IMR-90 (cell line): Measurements from ENCODE around the gene ERAS. TPM values are rescaled to one million over a fixed set of nuclear protein-coding genes. Genes with fewer than 3 reads are reported as not detected.

Experiments
- ATAC-seq: fragments of 200-7000 bp; cut with Tn5 transposase; 2 replicates; pipeline ENCODE4 v1.9.1; 2020; ENCODE audit warnings: low read depth, mild to moderate bottlenecking, moderate library complexity
- BruUV-seq: library from RNA; stranded (reverse); fragments of 400-500 nt; replicated peaks from 2 replicates; lab custom pipeline; 2021; lab: Mats Ljungman, UMichigan
- CTCF ChIA-PET: fragments of 300-600 bp; formaldehyde crosslinking; extraction: SDS; loops from one replicate; lab custom pipeline; 2021; ENCODE audit warnings: antibody characterized with exemption; lab: Yijun Ruan, JAX
- POLR2A ChIA-PET: fragments of 300-600 bp; sonication (Branson Sonifier 250); formaldehyde crosslinking; loops from one replicate; lab custom pipeline; 2022; ENCODE audit warnings: antibody characterized with exemption; ENCODE audit not compliant: unreplicated experiment; lab: Charles Lee
- DNase-seq: peaks from one replicate; pipeline ENCODE4 v3.0.0; 2013
- H2AFZ ChIP-seq: replicated peaks from 2 replicates; pipeline ENCODE3; 2013; ENCODE audit warnings: low read length, mild to moderate bottlenecking; ENCODE audit not compliant: poor library complexity
- H2AK5ac ChIP-seq: 2 replicates; pipeline ENCODE4 v1.6.1; 2013; ENCODE audit warnings: low read depth, low read length, inconsistent platforms
- H2AK9ac ChIP-seq: replicated peaks from 2 replicates; pipeline ENCODE3; 2013; ENCODE audit warnings: mild to moderate bottlenecking, low read depth, low read length, moderate library complexity; ENCODE audit not compliant: poor library complexity
- H2BK120ac ChIP-seq: 2 replicates; pipeline ENCODE4 v1.6.1; 2013; ENCODE audit warnings: low read depth, low read length, inconsistent platforms
- H2BK15ac ChIP-seq: 3 replicates; pipeline ENCODE4 v1.6.1; 2013; ENCODE audit warnings: low read depth, low read length, inconsistent platforms
- H2BK20ac ChIP-seq: 2 replicates; pipeline ENCODE4 v1.6.1; 2013; ENCODE audit warnings: low read depth, mild to moderate bottlenecking, inconsistent platforms, low read length, moderate library complexity
- H2BK5ac ChIP-seq: 2 replicates; pipeline ENCODE4 v1.6.1; 2013; ENCODE audit warnings: mild to moderate bottlenecking, low read depth, low read length, inconsistent platforms; ENCODE audit not compliant: poor library complexity, severe bottlenecking
- H3K14ac ChIP-seq: replicated peaks from 2 replicates; pipeline ENCODE4 v1.6.1; 2013; ENCODE audit warnings: low read depth, low read length, inconsistent platforms
- H3K18ac ChIP-seq: 2 replicates; pipeline ENCODE4 v1.6.1; 2013; ENCODE audit warnings: low read depth, low read length, control low read depth
- H3K23ac ChIP-seq: 2 replicates; pipeline ENCODE4 v1.6.1; 2013; ENCODE audit warnings: low read depth, low read length, inconsistent platforms
- H3K27ac ChIP-seq: 2 replicates; pipeline ENCODE4 v1.5.1; 2013; ENCODE audit warnings: mild to moderate bottlenecking, control low read depth, low read length; ENCODE audit not compliant: insufficient read depth
- H3K27me3 ChIP-seq: 2 replicates; pipeline ENCODE4 v1.6.1; 2013; ENCODE audit warnings: low read length; ENCODE audit not compliant: control insufficient read depth, insufficient read depth
- H3K36me3 ChIP-seq: 2 replicates; pipeline ENCODE4 v1.6.1; 2013; ENCODE audit warnings: low read length, mixed read lengths; ENCODE audit not compliant: control insufficient read depth, insufficient read depth
- H3K4ac ChIP-seq: 2 replicates; pipeline ENCODE4 v1.6.1; 2013; ENCODE audit warnings: low read depth, low read length, inconsistent platforms
- H3K4me1 ChIP-seq: 2 replicates; pipeline ENCODE4 v1.6.1; 2013; ENCODE audit warnings: low read length, mixed read lengths; ENCODE audit not compliant: control insufficient read depth, insufficient read depth
- H3K4me2 ChIP-seq: 2 replicates; pipeline ENCODE4 v1.6.1; 2013; ENCODE audit warnings: low read depth, mild to moderate bottlenecking, control low read depth, low read length, moderate library complexity
- H3K4me3 ChIP-seq: 2 replicates; pipeline ENCODE4 v1.5.1; 2013; ENCODE audit warnings: low read depth, mild to moderate bottlenecking, control low read depth, low read length, moderate library complexity; ENCODE audit not compliant: insufficient read depth
- H3K56ac ChIP-seq: 2 replicates; pipeline ENCODE4 v1.6.1; 2013; ENCODE audit warnings: low read length, inconsistent platforms; ENCODE audit not compliant: insufficient read depth; ENCODE audit errors: extremely low read depth
- H3K79me1 ChIP-seq, 2 experiments: 2 replicates each; pipeline ENCODE4 v1.6.1; 2013; ENCODE audit warnings: low read length in 2 of 2, inconsistent platforms in 1 of 2, low read depth in 1 of 2
- H3K9ac ChIP-seq: 2 replicates; pipeline ENCODE4 v1.6.1; 2013; ENCODE audit warnings: low read depth, low read length, control low read depth
- H3K9me1 ChIP-seq: 2 replicates; pipeline ENCODE4 v1.6.1; 2013; ENCODE audit warnings: low read length, inconsistent platforms; ENCODE audit not compliant: insufficient read depth
- H3K9me3 ChIP-seq: 2 replicates; pipeline ENCODE4 v1.6.1; 2013; ENCODE audit warnings: low read length; ENCODE audit not compliant: control insufficient read depth, insufficient read depth
- H4K20me1 ChIP-seq: 2 replicates; pipeline ENCODE4 v1.6.1; 2013; ENCODE audit warnings: low read length, inconsistent platforms; ENCODE audit not compliant: insufficient read depth
- H4K5ac ChIP-seq: 2 replicates; pipeline ENCODE4 v1.6.1; 2013; ENCODE audit warnings: mild to moderate bottlenecking, low read depth, low read length, control low read depth
- H4K8ac ChIP-seq, 2 experiments: 2 replicates each; pipeline ENCODE4 v1.6.1; 2013; ENCODE audit warnings: low read depth in 2 of 2, low read length in 2 of 2, control low read depth in 1 of 2, inconsistent platforms in 1 of 2
- H4K91ac ChIP-seq: 2 replicates; pipeline ENCODE4 v1.6.1; 2013; ENCODE audit warnings: low read depth, low read length, inconsistent platforms; ENCODE audit not compliant: insufficient read depth
- BHLHE40 ChIP-seq: fragments of 150-350 bp; IDR thresholded peaks from 2 replicates; pipeline ENCODE4 v1.6.1; 2016; ENCODE audit warnings: mild to moderate bottlenecking, low read depth, low read length
- CEBPB ChIP-seq: IDR thresholded peaks from 2 replicates; pipeline ENCODE4 v1.6.1; 2012; ENCODE audit warnings: low read depth, low read length, improper control_type of control experiment
- CHD1 ChIP-seq: IDR thresholded peaks from 2 replicates; pipeline ENCODE4 v1.6.1; 2012; ENCODE audit warnings: low read depth, low read length, improper control_type of control experiment
- FOS ChIP-seq: fragments of 150-350 bp; IDR thresholded peaks from 2 replicates; pipeline ENCODE4 v1.6.1; 2016; ENCODE audit warnings: low read depth, low read length
- MAFK ChIP-seq: IDR thresholded peaks from 2 replicates; pipeline ENCODE4 v1.6.1; 2012; ENCODE audit warnings: low read depth, low read length, improper control_type of control experiment
- MAZ ChIP-seq: IDR thresholded peaks from 2 replicates; pipeline ENCODE4 v1.6.1; 2012; ENCODE audit warnings: low read depth, mild to moderate bottlenecking, low read length, improper control_type of control experiment, moderate library complexity, borderline replicate concordance
- MXI1 ChIP-seq: IDR thresholded peaks from 2 replicates; pipeline ENCODE4 v1.6.1; 2012; ENCODE audit warnings: low read depth, mild to moderate bottlenecking, low read length, moderate library complexity, borderline replicate concordance
- NFE2L2 ChIP-seq: fragments of 150-350 bp; IDR thresholded peaks from 2 replicates; pipeline ENCODE4 v1.6.1; 2016; ENCODE audit warnings: low read depth, mild to moderate bottlenecking, low read length
- POLR2A ChIP-seq: IDR thresholded peaks from 2 replicates; pipeline ENCODE4 v1.6.1; 2012; ENCODE audit warnings: mild to moderate bottlenecking, low read depth, low read length
- RAD21 ChIP-seq: IDR thresholded peaks from 2 replicates; pipeline ENCODE4 v1.6.1; 2012; ENCODE audit warnings: low read length, improper control_type of control experiment
- RCOR1 ChIP-seq: IDR thresholded peaks from 2 replicates; pipeline ENCODE4 v1.6.1; 2012; ENCODE audit warnings: mild to moderate bottlenecking, low read length, improper control_type of control experiment; ENCODE audit not compliant: insufficient replicate concordance
- RFX5 ChIP-seq: IDR thresholded peaks from 2 replicates; pipeline ENCODE4 v1.8.0; 2012; ENCODE audit warnings: low read depth, mild to moderate bottlenecking, low read length, moderate library complexity
- SMC3 ChIP-seq: fragments of 150-350 bp; IDR thresholded peaks from 2 replicates; pipeline ENCODE4 v1.6.1; 2016; ENCODE audit warnings: low read depth, mild to moderate bottlenecking, antibody characterized with exemption, low read length, moderate library complexity
- WGBS, 2 experiments: methylation state at CpG; one replicate each; pipeline versions ENCODE4 v1.1.5 to v1.1.7; 2013; ENCODE audit warnings: missing lambda C conversion rate in 2 of 2; ENCODE audit not compliant: insufficient read length in 1 of 2; ENCODE audit errors: extremely low coverage in 2 of 2; 5-methylcytosine and 5-hydroxymethylcytosine counted together
- dilution Hi-C: fragments of 300-500 bp; cut with HindIII; formaldehyde crosslinking; loops from one replicate; pipeline ENCODE4 v1.14.3; 2018; ENCODE audit warnings: low sequenced_read_pairs; ENCODE audit not compliant: unreplicated experiment
- in situ Hi-C: fragments of 300-500 bp; cut with MboI; formaldehyde crosslinking; loops from 3 replicates; pipeline ENCODE4 v1.14.3; 2019; ENCODE audit warnings: low sequenced_read_pairs, inconsistent platforms, mixed read lengths
- intact Hi-C: fragments of 100-400 bp; cut with micrococcal nuclease; formaldehyde crosslinking; loops from 2 replicates; pipeline ENCODE4 v1.10.0; 2022
- polyA plus RNA-seq, 3 experiments: library from polyadenylated mRNA; depleted of rRNA; stranded (reverse); fragments of >200 nt; gene quantifications; 2 replicates each; pipeline ENCODE4 v1.2.3, GENCODE V29; 2012; ENCODE audit warnings: low replicate concordance in 1 of 3
- total RNA-seq: library from RNA; depleted of rRNA; stranded (reverse); fragments of >200 nt; gene quantifications from 2 replicates; pipeline ENCODE4 v1.2.3, GENCODE V29; 2012
- TF ChIP-seq, protein P1 (sequence below): fragments of 150-350 bp; IDR thresholded peaks from 2 replicates; pipeline ENCODE4 v1.6.1; 2017; ENCODE audit warnings: mild to moderate bottlenecking, antibody characterized with exemption, low read length, low read depth

ERAS gene
- total and polyA plus RNA-seq, 2 of the 4 experiments (the other 2 are of a cell fraction) = not detected

DNA sequence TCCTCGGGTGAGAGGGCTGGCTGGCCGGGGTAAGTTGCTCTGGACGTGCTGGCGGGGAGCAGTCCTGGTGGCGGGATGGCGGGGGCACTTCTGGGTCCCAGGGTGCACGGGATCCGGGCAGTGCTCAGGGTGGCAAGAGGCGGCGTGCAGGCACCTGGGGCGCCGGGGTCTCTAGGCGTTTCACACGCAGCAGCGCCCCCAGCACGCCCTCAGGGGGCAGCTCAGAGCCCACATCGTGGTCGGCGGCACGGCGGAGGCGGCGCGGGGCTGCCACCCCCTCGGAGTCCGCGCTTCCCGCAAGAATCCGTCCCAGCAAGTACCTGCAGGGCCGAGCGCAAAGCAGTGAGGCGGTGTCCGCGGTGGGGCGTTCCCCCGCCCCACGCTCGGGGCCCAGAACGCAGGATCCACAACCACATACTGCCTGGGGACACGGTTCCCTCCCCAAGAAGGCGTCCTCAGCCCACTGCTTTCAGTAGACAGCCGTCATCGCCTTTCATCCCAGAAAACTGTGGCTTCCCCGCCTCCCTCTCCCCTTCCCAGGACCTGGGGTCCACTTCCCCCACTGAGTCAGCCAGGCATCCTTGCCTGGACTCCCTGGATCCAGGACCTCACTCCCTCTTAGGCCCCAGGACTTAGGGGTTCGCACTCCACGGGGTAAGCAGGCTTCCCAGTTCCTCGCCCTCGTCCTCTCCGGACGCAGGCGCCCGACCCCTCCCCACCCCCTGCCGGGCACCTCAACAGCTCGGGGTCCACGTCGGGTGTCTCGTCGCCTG is 5.0 kb downstream of the ERAS start:
- Histone ChIP-seq H2BK120ac (no peak overlapping the region), H3K9me1 (no peaks in the 10 kb centered on the region), H3K4ac (no peak overlapping the region), H3K4me2 (no peak overlapping the region), H3K27ac (no peak overlapping the region), H3K4me1 (no peaks in the 10 kb centered on the region), H3K4me3 (no peak overlapping the region), H2AFZ (no peak overlapping the region), H3K27me3 (peaks cover 52% of the 10 kb centered on the region), H3K18ac (no peak overlapping the region), H2BK15ac (no peak overlapping the region), H3K23ac (no peak overlapping the region), H2AK9ac (no peak overlapping the region), H3K36me3 (no peaks in the 10 kb centered on the region), H2BK5ac (no peak overlapping the region), H3K14ac (no peak overlapping the region), H4K5ac (no peak overlapping the region), H4K20me1 (no peaks in the 10 kb centered on the region), H3K56ac (no peak overlapping the region), H3K9ac (no peak overlapping the region), H3K79me1 (no peaks in the 10 kb centered on the region), H3K9me3 (no peaks in the 10 kb centered on the region; the same call in 1 of the 2 replicates), H2AK5ac (no peak overlapping the region), H4K91ac (no peak overlapping the region), H2BK20ac (no peak overlapping the region), H4K8ac (no peak overlapping the region)
- DNase-seq = no peak
- intact Hi-C loops (no loop called here), dilution Hi-C loops (no loop called here), in situ Hi-C loops (no loop called here)
- no peak for ATAC-seq
- BruUV-seq = no TSS peak
- ChIA-PET POLR2A (no interaction called here), CTCF (no interaction called here)
- TF ChIP-seq CHD1 (no peak), POLR2A (no peak), RAD21 (no peak), NFE2L2 (no peak), SMC3 (no peak), RCOR1 (no peak), MAZ (no peak), RFX5 (no peak), MAFK (no peak), FOS (no peak), MXI1 (no peak), CEBPB (no peak), BHLHE40 (no peak)
- TF ChIP-seq, protein P1, sequence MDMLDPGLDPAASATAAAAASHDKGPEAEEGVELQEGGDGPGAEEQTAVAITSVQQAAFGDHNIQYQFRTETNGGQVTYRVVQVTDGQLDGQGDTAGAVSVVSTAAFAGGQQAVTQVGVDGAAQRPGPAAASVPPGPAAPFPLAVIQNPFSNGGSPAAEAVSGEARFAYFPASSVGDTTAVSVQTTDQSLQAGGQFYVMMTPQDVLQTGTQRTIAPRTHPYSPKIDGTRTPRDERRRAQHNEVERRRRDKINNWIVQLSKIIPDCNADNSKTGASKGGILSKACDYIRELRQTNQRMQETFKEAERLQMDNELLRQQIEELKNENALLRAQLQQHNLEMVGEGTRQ = no peak
- 32% methylated on average over 19 of the region's 58 CpGs; no CpG with 5 or more reads in 1 of the 2 experiments for WGBS, 2 experiments
